Astrocyte of the spinal cord (primary cell): ENCODE measurements around the gene TFIP11.

Experiments used
- DNase-seq: peaks from one replicate; pipeline ENCODE4 v3.0.0; 2011; ENCODE audit warnings: low read depth, low spot score
- H3K4me3 ChIP-seq: 2 replicates; pipeline ENCODE4 v1.5.1; 2011; ENCODE audit warnings: low read depth, mild to moderate bottlenecking, low read length, moderate library complexity
- CTCF ChIP-seq: IDR thresholded peaks from 2 replicates; pipeline ENCODE4 v1.5.1; 2012; ENCODE audit warnings: low read depth, mild to moderate bottlenecking, low read length, inconsistent platforms
- in situ Hi-C: cut with HindIII; loops from 2 replicates; pipeline ENCODE4 v1.10.0; 2017; ENCODE audit warnings: low sequenced_read_pairs

The TFIP11 gene

GRCh38 chr22:26457661-26458272 lies 54.5 kb downstream of the TFIP11 start:
- H3K4me3 ChIP-seq, result no peak overlapping the region
- TF ChIP-seq CTCF, result no peak
- in situ Hi-C loops, result no loop called here
- DNase-seq, result no peak

- in situ Hi-C loops, result no loop called here
- no peak overlapping the region for H3K4me3 ChIP-seq
- DNase-seq, result no peak
- TF ChIP-seq CTCF, result no peak
Measured at GRCh38 chr22:26453812-26454500, 58.3 kb downstream of the TFIP11 start.

- DNase-seq, result no peak
- in situ Hi-C loops, result no loop called here
- TF ChIP-seq CTCF, result no peak
- H3K4me3 ChIP-seq, result no peak overlapping the region
Measured at GRCh38 chr22:26453216-26453615, 59.1 kb downstream of the TFIP11 start.

GRCh38 chr22:26452236-26453016 lies 59.8 kb downstream of the TFIP11 start:
- no peak overlapping the region for H3K4me3 ChIP-seq
- DNase-seq, result no peak
- no peak for TF ChIP-seq CTCF
- in situ Hi-C loops, result no loop called here

- DNase-seq, result no peak
- in situ Hi-C loops, result no loop called here
- no peak overlapping the region for H3K4me3 ChIP-seq
- TF ChIP-seq CTCF, result no peak
Measured at GRCh38 chr22:26450453-26451185, 61.7 kb downstream of the TFIP11 start.

GRCh38 chr22:26448941-26449340 lies 63.3 kb downstream of the TFIP11 start:
- no peak overlapping the region for H3K4me3 ChIP-seq
- no peak for DNase-seq
- TF ChIP-seq CTCF, result no peak
- in situ Hi-C loops, result no loop called here
